Activated naive CD4-positive, alpha-beta T cell (primary cell): ENCODE results near the gene GLB1L2.

Source experiments
- DNase-seq, 4 experiments: peaks; one replicate each; lab custom pipeline; 2025; lab: John Stamatoyannopoulos, UW

Gene GLB1L2

DNA sequence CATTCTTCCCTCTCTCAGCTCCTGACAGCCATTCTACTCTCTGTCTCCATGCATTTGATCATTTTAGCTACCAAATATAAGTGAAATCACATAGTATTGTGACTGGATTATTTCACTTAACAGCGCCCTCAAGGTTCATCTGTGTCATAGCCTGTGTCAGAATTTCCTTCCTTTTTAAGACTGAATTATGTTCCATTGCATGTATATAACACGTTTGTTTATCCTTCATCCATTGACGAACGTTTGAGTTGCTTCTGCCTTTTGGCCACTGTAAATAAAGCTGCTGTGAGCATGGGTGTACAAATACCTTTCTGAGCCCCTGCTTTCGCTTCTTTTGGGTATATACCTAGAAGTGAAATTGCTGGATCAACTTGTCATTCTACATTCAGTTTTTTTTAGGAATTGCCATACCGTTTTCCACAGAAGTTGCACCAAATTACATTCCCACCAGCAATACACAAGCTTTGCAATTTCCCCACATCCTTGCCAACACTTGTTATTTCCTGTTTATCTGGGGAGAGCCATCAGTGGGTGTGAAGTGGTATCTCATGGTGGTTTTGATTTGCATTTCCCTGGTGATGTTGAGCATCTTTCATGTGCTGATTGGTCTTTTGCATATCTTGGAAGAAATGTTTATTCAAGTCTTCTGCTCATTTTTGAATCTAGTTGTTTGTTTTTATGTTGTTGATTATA lies 17.5 kb downstream of the GLB1L2 start:
- DNase-seq, result no peak

DNA sequence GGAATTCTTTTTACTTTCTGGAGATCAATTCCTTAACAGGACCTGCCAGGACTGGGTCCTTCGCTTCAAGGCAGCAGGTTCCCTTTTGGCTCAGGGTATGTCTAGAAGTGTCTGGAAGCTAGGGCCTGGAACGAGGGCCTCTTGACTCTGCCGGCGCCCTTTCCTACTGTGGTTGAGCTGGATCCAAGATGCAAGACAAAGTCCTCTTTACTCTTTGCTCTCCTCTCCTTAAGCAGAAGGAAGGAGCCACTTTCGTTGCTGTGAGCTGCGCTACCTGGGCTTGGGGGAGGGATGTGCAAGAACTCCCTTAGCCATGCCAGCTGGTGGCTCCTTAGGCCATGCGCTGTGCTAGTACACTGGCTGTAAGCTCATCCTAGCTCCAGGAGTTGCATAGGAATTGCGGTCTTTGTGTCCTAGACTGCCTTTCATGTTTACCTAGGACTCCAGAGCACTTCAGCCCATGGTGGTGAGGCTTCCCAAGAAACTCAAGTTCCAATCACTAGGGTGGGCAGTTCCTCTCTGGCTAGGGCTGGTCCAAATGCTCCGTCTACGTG lies 18.1 kb downstream of the GLB1L2 start:
- DNase-seq, result no peak

DNA sequence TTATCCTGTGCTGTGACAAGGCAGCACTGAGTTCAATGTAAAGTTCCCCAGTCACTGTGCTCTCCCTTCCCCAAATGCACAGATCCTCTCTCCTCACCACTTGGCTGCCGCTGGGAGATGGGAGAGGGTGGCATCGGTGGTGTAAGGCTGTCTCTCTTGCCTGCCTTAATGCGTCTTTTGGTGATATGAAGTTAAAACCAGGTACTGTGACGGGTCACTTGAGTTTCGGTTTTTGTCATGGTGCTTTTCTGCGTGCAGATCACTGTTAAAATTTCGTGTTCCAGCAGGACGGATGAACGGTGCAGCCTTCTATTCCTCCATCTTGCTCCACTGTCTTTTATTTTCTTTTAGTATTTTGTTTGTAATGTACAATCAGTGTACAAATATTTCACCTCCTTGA lies 18.6 kb downstream of the GLB1L2 start:
- no peak for DNase-seq

DNA sequence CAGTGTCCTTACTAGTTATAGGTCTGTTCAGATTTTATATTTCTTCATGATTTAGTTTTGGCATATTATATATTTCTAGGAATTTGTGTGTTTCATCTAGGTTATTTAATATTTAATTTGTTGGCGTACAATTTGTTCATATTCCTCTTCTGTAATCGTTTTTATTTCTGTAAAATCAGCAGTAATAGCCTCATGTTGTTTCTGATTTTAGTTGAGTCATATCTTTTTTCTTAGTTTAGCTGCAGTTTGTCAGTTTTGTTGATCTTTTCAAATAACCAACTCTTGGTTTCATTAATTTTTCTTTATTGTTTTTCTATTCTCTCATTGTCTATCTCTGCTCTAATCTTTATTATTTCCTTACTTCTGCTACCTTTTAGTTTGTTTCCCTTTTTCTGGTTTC lies 20.3 kb downstream of the GLB1L2 start:
- no peak for DNase-seq

DNA sequence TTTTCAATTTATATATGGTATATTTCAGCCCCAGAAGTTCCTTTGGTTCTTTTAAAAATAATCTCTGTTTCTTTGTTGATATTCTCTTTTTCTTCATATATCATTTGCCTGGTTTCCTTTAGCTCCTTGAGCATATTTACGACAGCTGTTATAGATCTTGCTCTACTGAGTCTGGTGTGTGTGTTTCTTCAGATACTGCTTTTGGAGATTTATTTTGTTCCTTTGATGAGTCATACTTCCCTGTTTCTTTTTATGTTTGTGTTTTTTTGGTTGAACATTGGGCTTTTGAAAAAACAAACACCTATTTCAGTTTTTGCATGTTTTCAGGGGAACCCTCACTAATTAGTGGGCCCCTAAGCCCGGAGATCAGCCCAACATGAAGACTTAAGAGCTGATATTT lies 23.3 kb downstream of the GLB1L2 start:
- no peak for DNase-seq

DNA sequence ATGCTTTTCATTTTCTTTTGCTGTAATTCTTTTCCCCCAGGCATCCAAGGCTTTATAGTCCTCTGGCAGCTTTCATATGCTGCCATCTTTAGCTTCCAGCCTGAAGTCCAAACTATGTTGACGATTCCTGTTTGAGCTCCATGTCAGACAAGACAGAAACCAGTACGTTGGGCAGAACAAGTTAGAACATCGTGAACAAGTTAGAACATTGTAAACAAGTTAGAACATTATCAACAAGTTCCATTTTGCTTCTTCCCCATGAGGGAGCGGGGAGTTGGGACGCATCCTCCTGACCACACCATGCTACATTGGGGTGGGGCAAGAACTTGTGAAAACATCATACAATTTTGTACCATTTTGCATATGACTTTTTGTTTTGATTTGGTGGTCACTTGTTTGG lies 23.9 kb downstream of the GLB1L2 start:
- no peak for DNase-seq

DNA sequence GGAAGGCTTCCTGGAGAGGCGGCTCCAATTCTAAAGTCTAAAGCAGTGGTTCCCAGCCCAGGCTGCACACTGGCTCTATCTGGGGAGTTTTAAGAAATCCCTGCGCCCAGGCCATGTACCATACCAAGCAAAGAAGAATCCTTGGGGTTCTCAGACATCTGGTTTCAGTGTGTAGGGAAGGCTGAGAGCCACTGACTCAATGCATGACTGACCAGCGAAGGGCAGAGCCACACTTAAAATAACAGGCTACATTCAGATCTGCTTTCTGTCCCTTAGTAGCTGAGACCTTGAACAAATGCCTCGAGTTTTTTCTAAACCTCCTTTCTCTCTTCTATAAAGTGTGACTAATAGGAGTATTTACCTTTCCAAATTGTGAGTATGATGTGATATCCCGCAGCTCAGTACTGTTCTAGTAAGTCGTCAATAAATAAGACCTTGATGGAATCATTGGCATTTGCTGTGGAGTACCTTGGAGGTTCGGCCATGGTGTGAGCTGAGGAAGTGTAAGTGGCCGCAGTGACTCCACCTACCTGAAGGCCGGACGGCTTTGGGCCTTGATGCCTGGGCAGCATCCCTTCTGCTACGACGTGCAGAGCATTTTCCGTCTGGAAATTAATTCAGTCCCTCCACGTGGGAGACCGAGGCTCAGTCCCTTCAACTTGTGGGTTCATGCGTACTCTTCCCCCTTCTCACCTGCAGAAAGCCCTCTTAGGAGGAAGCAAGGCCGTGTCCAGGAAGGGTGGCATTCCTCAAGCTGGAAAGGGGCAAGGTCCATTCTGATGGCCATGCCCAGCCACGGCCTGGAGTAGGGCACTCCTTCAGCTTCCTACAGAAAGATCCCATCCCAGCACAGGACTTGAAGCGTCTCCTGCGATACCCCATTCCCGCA lies 25.1 kb downstream of the GLB1L2 start:
- DNase-seq, result no peak

DNA sequence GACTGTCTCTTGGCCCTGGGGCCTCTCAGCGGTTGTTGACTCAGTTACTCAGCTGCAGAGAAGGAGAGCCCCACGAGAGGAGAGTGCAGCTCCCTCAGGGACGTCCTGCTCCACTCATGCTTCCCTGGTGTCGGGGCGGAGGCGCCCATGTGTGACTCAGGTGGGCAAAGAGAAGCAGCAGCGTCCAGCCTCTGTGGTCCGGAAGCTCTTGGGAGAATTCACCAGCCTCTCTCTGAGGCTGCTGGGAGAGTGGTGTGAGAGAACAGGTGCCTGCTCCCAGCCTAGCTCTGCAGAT lies 25.7 kb downstream of the GLB1L2 start:
- DNase-seq, result no peak

DNA sequence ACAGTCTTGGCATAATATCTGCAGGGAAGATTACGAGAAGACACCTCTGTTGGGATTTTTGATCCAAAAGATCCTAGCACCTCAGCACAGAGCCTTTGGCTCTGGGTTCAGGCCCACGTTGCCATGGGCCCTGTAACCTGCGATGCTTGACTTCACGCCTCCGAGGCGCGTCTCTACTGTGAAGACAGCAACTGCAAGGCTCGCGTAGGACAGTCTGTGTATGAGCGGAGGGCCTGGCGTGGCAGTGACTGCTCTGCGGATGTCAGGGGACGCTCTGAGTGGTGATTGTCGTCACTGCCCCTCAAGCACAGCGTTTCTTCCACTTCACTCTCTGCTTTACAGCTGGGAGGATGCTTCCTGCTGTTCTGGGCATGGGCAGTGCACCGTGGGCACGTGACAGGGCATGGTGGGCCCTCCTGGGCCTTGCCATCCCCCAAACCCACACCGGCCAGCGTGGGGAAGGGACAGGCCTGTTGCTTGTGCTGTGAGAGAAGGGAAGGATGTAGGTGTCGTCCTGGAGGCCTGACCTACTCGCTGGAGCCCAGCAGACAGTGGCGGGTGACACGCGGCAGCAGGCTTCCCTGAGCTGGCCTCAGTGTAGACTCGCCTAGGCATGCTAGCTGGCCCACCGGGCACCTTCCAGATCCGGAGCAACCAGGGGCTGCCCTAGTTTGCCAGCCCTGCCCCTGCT lies 26.5 kb downstream of the GLB1L2 start:
- DNase-seq, result no peak

DNA sequence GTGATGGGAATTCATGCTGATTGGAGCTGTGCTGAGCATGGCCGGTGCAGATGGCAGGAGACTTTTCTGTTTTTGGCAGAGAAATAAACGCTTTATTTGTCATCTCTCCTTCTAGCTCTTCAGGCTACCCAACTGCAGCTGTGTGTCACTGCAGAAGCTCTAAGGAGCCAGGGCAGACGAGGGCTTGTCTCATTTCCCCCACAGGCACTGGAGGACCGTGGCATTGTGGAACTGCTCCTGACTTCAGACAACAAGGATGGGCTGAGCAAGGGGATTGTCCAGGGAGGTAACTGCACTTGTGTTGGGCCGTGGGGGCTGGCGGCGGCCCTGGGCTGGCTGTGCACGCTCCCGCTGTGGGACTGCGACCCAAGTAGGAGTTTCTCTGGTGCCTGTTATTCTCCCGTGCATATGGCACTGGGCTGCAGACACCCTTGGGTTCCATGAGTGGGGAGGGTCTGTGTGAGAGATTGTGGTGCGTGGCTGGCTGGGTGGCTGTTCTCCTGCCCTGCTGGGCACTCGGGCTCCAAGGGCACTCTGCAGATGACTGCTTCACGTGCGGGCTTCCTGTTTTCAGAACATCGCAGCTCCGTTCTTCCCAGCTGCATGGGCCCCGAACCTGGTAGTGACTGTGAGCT lies 27.2 kb downstream of the GLB1L2 start:
- DNase-seq, result no peak

DNA sequence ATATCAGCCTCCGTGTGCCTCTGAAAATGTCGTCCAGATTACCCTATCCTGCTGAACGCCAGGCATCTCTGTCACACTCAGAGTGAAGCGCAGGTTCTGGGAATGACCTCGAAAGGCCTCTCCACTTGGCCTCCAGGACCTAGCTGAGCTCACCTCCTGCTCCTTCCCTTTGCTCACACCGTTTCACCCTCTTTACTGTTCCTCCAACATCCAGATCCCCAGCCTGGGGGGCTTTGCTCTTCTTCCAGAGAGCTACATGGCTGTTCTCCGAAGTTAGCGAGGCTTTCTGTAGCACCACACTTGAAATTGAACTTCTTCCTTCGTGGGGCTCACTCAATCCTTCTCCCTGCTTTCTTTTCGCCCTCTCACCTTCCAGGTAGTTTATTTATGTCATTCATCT lies 27.9 kb downstream of the GLB1L2 start:
- DNase-seq, result no peak

DNA sequence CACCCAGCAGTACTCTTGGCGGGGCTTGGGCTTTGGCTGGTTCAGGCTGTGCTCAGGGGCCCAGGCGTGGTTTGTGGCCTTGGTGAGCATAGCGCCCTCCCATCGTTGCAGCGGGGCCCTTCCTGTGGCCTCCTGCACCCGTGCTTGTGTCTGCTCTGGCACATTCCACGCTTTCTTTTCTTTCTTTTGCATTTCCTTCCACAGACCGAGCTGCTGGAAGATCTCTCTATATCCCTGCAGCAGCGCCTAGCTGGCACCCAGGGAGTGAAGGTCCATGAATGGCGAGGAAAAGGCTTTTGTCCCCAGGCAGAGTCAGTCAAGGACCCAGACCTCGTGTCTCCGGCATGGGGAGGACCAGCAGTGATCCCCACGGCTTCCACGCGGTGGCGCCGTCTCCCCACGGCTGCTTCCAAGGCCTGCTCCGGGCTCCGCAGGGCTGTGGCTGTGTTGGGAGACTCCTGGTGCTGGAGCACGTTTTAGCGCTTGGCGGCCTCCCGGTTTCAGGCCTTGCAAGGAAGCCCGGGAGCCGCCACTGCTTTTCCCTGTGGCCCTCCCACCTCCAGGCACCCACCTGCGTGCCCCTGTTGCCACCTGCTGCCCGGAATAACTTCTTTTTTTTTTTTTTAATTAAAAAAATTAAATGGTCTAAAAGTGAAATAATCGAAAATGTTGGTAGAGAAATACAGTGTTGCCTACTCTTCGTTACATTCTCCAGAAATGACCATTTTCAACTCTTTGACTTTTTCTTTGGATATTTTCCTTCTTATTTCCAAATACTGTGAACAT lies 28.5 kb downstream of the GLB1L2 start:
- peak; percentile 19 to 50 (median 36) for DNase-seq

DNA sequence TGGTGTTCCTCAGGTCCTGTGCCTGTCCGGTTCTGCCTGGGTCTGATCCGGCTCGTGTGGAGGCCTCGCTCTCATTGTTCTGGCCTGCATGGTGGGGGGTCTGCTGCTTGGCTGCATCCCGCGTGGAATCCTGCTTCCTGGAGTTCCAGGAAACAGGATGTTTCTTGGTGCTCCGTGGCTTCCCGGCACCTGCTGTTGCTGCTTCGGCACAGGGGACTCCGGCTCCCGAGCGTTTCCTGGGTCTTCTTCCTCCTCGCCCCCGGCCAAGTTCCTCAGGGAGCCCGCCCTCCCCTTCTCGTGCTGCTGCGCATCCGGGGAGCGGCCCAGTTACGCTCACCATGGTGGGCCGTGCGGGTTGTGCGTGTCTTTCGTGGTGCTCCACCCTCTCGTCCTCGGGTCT lies 29.9 kb downstream of the GLB1L2 start:
- no peak for DNase-seq

DNA sequence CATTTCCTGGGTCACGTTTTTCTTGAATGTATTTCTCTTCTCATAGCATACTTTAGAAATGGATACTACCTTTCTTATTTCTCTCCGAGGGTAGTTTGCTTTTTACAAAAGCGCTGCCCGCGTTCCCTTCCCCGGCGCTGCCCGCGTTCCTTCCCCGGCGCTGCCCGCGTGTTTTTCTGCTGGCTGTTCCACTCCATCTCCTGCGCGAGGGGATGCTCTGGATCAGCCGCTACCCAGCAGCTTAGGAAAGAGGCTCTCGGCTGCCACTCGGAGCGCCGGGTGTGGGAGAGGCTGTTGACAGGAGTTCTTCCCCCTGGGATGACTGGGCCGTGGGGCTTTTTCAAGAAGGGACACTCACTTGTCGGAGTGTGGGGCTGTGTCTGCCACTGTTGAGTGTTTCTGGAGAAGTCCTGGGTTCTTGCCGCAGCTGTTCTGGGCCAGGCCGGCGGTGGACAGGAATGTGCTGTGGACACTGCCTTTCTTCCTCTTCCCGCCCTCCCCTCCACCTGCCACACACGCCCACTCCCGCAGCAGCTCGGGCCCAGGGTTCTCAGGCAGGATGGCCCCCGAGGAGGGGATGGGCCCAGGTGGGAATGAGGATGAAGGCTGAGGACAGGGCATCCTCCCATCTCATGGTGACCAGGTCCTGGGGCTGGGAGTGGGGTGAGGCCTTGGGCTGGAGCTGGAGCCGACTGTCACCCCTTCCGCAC lies 30.6 kb downstream of the GLB1L2 start:
- DNase-seq, result no peak

DNA sequence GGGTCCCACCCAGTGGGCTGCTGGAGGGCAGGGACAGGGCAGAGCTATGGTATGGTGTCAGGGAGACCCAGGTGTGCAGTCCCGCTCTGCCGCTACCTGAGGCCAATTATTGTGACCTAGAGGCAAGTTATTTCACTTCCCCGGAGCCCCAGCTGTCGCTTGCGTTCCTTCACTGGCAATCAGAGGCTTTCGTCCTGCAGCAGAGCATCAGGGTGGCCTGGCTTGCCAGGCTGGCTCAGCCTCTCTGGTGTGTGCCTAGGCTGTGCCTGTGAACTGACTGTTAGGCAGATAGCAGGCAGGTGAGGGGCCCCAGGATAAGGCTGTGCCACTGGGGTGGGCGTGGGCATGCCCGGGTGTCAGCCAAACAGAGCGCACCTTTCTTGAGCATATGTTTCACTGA lies 31.4 kb downstream of the GLB1L2 start:
- no peak for DNase-seq

DNA sequence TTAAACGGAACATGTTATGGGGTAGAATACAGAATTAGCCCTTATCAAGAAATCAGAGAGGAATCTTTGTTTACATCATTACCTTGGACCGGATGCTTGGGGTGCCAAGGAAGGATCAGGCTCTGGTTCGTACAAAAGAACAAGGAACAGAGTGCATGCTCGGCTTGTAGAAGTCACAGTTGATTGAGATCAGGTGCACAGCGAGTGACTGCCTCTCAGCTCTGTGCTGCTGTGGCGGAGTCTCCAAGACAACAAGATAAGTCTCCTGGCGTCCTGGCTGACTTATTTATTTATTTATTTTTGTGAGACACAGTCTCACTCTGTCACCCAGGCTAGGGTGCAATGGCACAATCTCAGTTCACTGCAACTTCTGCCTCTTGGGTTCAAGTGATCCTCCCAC lies 31.8 kb downstream of the GLB1L2 start:
- DNase-seq, result no peak

DNA sequence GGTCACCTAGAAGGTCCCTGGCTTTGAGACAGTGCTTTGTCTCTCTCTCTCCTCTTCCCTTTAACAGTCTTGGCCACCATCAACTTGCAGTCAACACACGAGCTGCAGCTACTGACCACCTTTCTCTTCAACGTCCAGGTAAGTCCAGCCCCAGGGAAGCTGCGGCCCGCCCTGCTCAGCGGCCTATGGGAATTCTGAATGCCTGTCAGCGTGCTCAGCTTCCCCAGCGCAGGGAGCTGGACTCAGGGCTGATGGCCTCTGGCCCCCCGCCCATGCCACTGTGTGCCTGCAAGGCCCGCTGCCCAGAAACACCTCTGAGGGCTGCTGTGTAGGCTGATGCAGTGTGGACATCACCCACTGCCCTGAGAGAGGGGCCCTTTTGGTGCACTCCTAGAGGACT lies 32.5 kb downstream of the GLB1L2 start:
- no peak for DNase-seq

DNA sequence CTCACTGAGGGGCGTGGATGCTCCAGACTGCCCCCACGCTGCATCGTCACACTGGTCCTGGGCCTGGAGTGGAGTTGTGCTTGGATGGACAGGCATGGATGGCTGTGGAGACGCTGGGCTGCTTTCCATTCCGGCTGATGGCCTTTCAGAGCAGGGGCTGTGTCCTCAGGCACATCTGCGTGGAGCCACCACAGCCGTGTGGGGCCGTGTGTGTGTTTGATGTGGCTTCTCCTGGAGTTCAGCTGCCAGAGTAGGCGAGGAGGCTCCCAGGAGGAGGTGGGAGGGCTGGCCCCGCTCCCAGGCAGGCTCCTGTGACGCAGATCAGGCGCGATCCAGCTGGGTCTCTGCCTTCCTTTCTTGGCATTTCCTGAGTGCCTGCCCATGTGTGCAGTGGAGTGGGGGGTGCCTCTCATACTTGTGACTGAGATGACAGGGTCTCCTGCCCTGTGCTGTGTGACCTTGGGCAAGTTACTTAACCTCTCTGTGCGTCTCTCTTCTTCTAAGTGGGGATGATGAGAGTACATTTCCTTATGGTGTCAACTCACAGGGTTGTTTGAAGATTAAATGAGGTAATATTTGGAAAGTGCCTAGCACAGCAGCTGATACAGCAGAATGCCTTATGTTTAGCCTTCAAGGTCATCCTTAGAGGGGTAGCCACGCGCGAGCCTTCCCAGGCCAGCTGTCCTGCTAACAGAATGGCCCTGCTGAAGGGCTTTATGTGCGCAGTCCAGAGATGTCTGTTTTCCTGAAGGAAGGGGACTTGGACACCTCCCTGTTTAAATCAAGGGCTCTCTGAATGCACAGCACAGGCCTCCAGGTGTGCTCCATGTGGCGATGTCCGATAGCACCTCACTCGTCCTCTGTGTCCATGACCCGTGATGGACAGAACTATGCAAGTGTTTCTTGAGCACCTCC lies 33.5 kb downstream of the GLB1L2 start:
- DNase-seq, result no peak

DNA sequence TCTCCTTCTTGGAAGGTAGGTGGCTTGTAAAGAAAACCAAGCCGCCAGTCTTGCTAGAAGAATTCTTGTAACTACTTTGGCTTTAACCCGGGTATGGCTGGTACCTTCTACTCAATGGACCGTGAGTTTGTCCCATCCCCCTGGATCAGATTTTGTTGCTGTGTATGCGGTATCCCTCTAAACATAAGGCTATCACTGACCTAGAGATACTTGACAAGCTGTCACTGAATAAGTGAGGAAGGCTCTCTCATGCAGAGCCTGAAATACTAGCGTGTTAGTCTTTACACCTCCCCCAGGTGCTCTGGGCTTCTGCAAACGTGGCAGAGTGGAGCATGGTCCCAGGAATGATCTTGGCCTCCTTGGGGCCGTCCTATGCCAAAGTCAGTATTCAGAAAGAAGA lies 34.5 kb downstream of the GLB1L2 start:
- DNase-seq, result no peak

DNA sequence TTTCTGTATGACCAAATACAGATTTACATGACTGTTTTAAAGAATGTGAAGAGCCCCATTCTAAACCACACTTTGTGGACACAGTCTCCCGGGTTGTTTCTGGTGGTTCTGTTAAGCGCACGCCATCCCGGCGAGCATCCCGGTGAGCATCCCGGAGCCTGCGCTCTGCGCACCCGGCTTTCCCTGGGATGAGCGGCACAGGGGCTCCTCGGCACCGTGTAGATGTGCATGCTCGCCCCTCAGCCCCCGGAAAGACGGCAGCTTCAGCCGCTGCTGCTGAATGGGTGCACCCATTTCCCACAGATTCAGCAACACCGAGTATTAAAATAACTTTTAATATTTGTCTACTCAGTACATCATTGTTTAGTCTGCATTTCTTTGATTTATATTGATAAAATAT lies 36.0 kb downstream of the GLB1L2 start:
- DNase-seq, result no peak
